Left forelimb (tissue), 1 donor: Measurements from ENCODE around the gene SPECC1L.
"Not testable (repeated sequence)": the region's sequence is repeated elsewhere in the genome, so short reads cannot be mapped to it uniquely, and the experiment has no call there.

Experiments used
- DNase-seq: peaks from one replicate; pipeline ENCODE4 v3.0.0-alpha.2; 2018; ENCODE audit warnings: low spot score

SPECC1L gene

GRCh38 chr22:24284747-24285203 lies 14.1 kb downstream of the SPECC1L start:
- DNase-seq = no peak

- no peak for DNase-seq
These were observed 14.6 kb downstream of the SPECC1L start for GRCh38 chr22:24285245-24285644.

DNA sequence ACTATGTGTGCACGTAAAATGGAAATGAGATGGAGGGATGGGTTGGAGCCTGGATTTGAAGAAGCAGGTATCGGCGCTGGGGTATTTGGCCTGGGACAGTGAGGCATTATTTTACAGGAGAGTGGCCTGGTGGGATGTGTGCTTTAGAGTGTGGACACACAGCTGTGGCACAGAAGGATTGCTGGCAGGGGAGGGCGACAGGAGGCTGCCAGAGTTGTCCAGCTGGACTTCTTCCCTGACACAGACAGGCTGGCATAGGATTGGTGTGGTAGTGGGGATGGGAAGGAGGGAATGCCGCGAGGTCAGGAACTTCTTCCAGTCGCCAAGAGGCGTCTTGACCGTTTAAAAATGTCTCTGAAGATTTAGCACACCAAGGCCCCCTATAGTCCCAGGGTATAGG lies 16.6 kb downstream of the SPECC1L start:
- not testable (repeated sequence) for DNase-seq

DNA sequence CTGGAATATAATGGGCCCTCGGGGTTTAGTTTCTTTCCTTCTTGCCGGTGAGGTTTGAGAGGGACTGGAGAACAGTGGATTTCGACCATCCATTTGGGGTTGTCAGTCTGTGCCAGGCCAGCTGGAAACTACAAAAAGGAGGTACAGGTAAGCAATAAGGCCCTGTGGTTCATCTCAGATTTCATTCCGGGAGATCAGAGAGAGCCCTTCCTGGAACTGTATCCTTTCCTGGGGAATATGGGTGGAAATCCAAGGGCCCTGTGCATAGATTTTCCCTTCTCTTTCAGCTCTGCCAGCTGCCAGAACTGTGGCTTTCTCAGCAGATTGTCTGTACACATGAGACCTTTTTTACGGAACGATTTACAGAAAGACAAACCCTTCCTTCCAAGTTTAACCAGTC lies 17.2 kb downstream of the SPECC1L start:
- not testable (repeated sequence) for DNase-seq

- DNase-seq = no peak
These were observed 18.5 kb downstream of the SPECC1L start for GRCh38 chr22:24289114-24289513.

- DNase-seq = no peak
These were observed 19.1 kb downstream of the SPECC1L start for GRCh38 chr22:24289741-24290163.

DNA sequence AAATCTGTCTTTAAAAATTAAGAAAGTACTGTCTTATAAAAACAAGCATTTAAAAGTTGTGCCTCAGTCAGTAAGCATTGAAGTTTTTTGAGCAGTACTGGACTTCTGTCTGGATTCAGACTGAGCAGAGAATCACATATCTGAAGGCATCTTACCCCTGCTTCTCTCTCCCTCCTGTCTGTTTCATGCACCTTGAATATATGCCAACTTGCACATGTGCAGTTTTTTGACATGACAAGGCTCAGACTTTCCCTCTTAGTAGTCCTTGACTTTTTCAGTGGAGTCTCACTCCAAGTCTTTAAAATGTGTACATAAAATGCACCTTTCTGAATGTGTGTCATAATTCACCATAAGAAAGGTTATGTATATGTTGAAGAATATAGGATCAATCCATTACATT lies 19.8 kb downstream of the SPECC1L start:
- no peak for DNase-seq

DNA sequence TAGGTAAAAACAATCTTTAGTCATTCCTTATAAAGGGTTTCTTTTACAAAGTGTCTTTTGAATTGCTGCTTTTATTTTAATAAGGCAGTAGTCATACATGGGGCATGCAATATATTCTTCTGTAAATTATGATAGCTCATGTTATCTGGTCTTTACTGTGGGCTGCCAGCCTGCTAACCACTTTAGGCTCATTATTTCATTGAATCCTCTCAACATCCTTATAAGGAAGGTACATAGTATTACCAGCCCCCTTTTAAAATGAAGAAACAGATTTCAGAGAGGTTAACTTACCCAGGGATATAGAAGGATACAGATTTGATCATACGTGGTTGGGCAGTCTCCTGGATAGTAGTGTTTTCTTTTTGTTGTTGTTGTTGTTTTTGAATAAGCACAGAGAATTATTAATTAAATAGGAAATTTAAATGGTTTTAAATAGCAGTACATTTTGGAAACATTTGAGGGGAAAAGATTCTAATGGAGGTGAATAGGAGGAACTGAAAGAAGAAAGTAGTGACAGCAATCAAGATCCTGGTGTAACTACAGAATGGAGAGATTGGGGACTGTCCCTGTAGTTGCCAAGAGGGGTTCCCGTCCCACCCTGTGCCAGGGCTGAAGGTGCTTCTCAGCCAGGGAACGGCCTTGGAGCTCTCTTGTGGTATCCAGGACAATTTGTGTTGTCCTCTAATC lies 21.0 kb downstream of the SPECC1L start:
- no peak for DNase-seq

GRCh38 chr22:24292202-24292830 lies 21.7 kb downstream of the SPECC1L start:
- not testable (repeated sequence) for DNase-seq

DNA sequence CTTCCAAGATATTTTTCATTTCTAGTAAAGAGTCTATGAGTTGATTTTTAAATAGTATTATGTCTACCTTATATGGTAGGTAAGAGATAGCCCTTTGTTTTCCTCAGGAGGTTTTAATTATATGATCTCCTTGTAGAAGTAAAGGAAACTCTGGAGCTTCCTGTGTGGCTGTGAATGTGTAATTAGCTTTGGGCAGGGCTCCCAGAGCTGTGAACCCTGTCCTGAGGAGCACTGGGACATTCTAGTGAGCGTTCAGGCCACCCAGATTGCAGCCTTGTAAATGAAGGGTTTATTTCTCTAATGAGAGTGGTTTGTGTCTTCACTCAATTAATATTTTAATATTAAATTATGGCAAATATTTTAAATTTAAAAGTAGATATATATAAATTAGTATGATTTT lies 24.3 kb downstream of the SPECC1L start:
- not testable (repeated sequence) for DNase-seq

GRCh38 chr22:24298497-24299155 lies 28.0 kb downstream of the SPECC1L start:
- DNase-seq = not testable (repeated sequence)

- not testable (repeated sequence) for DNase-seq
These were observed 29.9 kb downstream of the SPECC1L start for GRCh38 chr22:24300522-24300921.

GRCh38 chr22:24302591-24302990 lies 32.0 kb downstream of the SPECC1L start:
- DNase-seq = no peak

GRCh38 chr22:24303007-24303406 lies 32.4 kb downstream of the SPECC1L start:
- DNase-seq = no peak

GRCh38 chr22:24304062-24304675 lies 33.5 kb downstream of the SPECC1L start:
- DNase-seq = no peak

DNA sequence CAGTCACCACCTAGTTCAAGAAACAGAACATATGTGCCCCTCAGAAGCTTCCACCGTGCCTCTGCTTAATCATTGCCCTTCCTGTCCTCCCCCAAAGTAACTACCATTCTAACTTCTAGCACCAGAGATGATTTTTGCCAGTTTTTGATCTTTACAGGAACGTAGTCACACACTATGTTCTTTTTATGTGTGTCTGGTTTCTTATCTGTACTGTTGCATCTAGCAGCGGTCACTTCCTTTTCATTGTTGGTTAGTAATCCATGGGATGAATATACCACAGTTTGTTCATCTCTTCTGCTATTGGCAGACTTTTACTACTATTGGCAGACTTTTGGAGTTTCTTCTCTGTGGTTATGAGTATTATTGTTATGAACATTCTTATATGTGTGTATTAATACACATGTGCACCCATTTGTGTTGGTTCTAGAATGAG lies 34.6 kb downstream of the SPECC1L start:
- no peak for DNase-seq

DNA sequence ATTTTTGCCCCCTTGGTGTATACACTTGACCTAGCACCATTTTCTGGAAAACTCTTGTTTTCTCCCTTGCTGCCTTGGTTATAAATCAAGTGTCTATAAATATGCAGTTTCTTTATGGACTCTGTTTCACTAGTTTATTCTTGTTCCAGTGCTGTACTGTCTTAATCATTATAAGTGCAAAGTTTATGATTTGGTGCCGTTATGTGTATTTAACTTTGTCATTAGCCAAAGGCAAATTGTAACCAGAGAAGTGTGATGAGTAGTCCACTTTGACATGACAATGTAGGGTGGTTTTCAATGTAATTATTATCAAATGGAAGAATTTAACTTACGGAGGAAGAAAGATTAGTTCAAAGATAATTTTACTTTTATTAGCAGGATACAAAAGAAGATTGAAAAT lies 40.3 kb downstream of the SPECC1L start:
- no peak for DNase-seq

- DNase-seq = no peak
These were observed 44.8 kb downstream of the SPECC1L start for GRCh38 chr22:24315367-24315966.

- not testable (repeated sequence) for DNase-seq
These were observed 45.6 kb downstream of the SPECC1L start for GRCh38 chr22:24316264-24316663.

GRCh38 chr22:24317511-24317910 lies 46.9 kb downstream of the SPECC1L start:
- DNase-seq = not testable (repeated sequence)

- DNase-seq = no peak
These were observed 48.8 kb downstream of the SPECC1L start for GRCh38 chr22:24319451-24319850.

GRCh38 chr22:24321999-24322398 lies 51.4 kb downstream of the SPECC1L start:
- no peak for DNase-seq
